GM12878 (cell line): ENCODE measurements around the gene KLHL25. TPM values are rescaled to one million over a fixed set of nuclear protein-coding genes. Genes with fewer than 3 reads are reported as not detected.

Source experiments
- ASH2L ChIP-seq: fragments of 300-600, 200-600 bp; sonication (generic); IDR thresholded peaks from 2 replicates; pipeline ENCODE4 v1.6.1; 2017; ENCODE audit warnings: low read depth, mild to moderate bottlenecking, borderline replicate concordance
- ATF7 ChIP-seq: fragments of 450-650 bp; IDR thresholded peaks from 2 replicates; pipeline ENCODE4 v1.6.1; 2016; ENCODE audit warnings: low read depth, mild to moderate bottlenecking
- HDAC2 ChIP-seq: fragments of 200-600 bp; sonication (generic); IDR thresholded peaks from 2 replicates; pipeline ENCODE4 v1.6.1; 2017
- HDGF ChIP-seq: fragments of 450-650 bp; IDR thresholded peaks from 2 replicates; pipeline ENCODE4 v1.6.1; 2016; ENCODE audit warnings: antibody characterized with exemption
- IRF3 ChIP-seq: fragments of 450-650 bp; IDR thresholded peaks from 2 replicates; pipeline ENCODE4 v1.6.1; 2014; ENCODE audit warnings: mild to moderate bottlenecking
- NR2F1 ChIP-seq: fragments of 450-650 bp; conservative IDR thresholded peaks from 2 replicates; pipeline ENCODE4 v1.6.1; 2017; ENCODE audit warnings: mild to moderate bottlenecking
- POLR2AphosphoS5 ChIP-seq: IDR thresholded peaks from 2 replicates; pipeline ENCODE4 v1.6.1; 2011; ENCODE audit warnings: mild to moderate bottlenecking, low read length, inconsistent platforms
- RCOR1 ChIP-seq: conservative IDR thresholded peaks from 2 replicates; pipeline ENCODE4 v1.6.1; 2012; ENCODE audit warnings: low read depth, low read length, improper control_type of control experiment
- RELB ChIP-seq: fragments of 450-650 bp; IDR thresholded peaks from 2 replicates; pipeline ENCODE4 v1.6.1; 2017; ENCODE audit warnings: low read depth, mild to moderate bottlenecking, moderate library complexity
- SREBF2 ChIP-seq: IDR thresholded peaks from 2 replicates; pipeline ENCODE4 v1.6.1; 2012; ENCODE audit warnings: mild to moderate bottlenecking, low read length
- ZBED1 ChIP-seq: IDR thresholded peaks from 2 replicates; pipeline ENCODE4 v1.6.1; 2016; ENCODE audit warnings: borderline replicate concordance
- microRNA counts: library from miRNA; unstranded; fragments of <30 nt; microRNA quantifications from one replicate; lab custom pipeline; 2016
- microRNA-seq: library from miRNA; unstranded; fragments of <30 nt; microRNA quantifications from one replicate; pipeline ENCODE4, GENCODE V29; 2018
- polyA plus RNA-seq, 11 experiments: library from polyadenylated mRNA; depleted of rRNA in 4 of 11; unstranded in 6 of 11; stranded (reverse) in 5 of 11; fragments of >200 nt; fragmentation: Nextera tagmentation in 4 of 11; fragmentation: Illumina TruSeq in 1 of 11; extraction: Ambion mirVana in 4 of 11; extraction: Trizol in 1 of 11; gene quantifications; 1 replicate in 1 of 11; 2 replicates in 10 of 11; pipeline versions ENCODE4 v1.2.1 to v1.2.3, GENCODE V29; 2011 to 2016; ENCODE audit warnings: inconsistent platforms in 2 of 11, missing spikeins in 2 of 11, low read depth in 1 of 11
- small RNA-seq: library from RNA; depleted of rRNA; stranded (forward); fragments of <200 nt; gene quantifications from one replicate; pipeline ENCODE3, GENCODE V24; 2014
- total RNA-seq, 4 experiments: library from RNA; depleted of rRNA in 3 of 4; stranded (reverse); fragments of >200 nt in 3 of 4; fragmentation: Illumina TruSeq in 1 of 4; extraction: Trizol in 1 of 4; gene quantifications; 2 replicates each; pipeline versions ENCODE4 v1.2.1 to v1.2.3, GENCODE V29; 2013 to 2021
- TF ChIP-seq, protein P1 (sequence below): IDR thresholded peaks from 2 replicates; pipeline ENCODE4 v1.6.1; 2012; ENCODE audit warnings: low read depth, low read length, improper control_type of control experiment

The KLHL25 gene
- total and polyA plus RNA-seq, 10 of the 15 experiments (the other 5 are each of a cell fraction or from before 2014, with no cell fraction given) = 0.04 to 3.0 (median 2.1) TPM; not detected in 1

DNA sequence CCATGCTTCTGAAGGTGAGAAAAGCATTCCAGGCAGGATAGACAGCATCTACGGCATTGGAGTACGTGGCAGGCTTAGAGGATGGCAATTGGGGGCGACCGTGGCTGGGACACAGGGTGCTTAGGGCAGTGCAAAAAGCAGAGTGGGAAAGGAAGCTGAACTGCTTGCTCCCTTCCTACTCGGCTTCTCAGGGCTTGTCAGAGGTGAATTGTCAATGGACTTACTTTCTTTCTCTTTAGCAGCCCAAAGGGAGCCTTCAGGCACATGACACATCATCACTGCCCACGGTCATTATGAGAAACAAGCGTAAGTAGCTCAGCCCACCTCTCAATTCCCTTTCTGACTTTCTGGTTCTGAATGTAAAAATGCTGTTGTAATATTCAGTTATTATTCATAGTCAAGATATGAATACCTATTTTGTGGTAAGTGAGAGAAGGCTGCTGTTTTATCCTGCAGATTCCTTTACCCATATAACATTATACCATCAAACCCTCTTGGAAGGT lies 84.3 kb downstream of the KLHL25 start (continued):
- TF ChIP-seq RCOR1 (no peak), ATF7 (peak; percentile 89), RELB (peak; percentile 41; the same call in 1 of the 2 replicates), SREBF2 (no peak), NR2F1 (peak; percentile 89), IRF3 (no peak), POLR2AphosphoS5 (peak; percentile 92), ZBED1 (peak; percentile 92; the same call in 1 of the 2 replicates), HDAC2 (no peak), ASH2L (no peak), HDGF (peak; percentile 90)
- TF ChIP-seq, protein P1, sequence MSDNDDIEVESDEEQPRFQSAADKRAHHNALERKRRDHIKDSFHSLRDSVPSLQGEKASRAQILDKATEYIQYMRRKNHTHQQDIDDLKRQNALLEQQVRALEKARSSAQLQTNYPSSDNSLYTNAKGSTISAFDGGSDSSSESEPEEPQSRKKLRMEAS = no peak

MicroRNA genes within 50 kb of the gene (microRNA counts, 767-probe panel; counts per million panel counts)
- microRNA hsa-miR-1276 (lab: Ali Mortazavi, UCI) = 1,438 counts per million, percentile 53 among the panel's probes with 10 or more counts

Small RNA genes within 50 kb of the gene (microRNA-seq; reads per million reads assigned to microRNA genes)
- gene MIR1276 (19.6 reads per million, percentile 54 among the genes with 10 or more reads in this experiment), gene MIR548AP (not detected)

Small RNA genes within 50 kb of the gene (small RNA-seq; reads per million reads assigned to genes)
- gene AC021739.1 = not detected
- gene MIR1276 = 2.7 reads per million, percentile 73 among the genes with 10 or more reads in this experiment
- not detected for gene MIR548AP
- not detected for gene RNU6-231P
